Fibroblast of pulmonary artery (primary cell): Measurements from ENCODE around the gene SAYSD1.
"Not testable (repeated sequence)": the region's sequence is repeated elsewhere in the genome, so short reads cannot be mapped to it uniquely, and the experiment has no call there.

Experiments used
- DNase-seq: peaks from one replicate; pipeline ENCODE4 v3.0.0-alpha.2; 2010; ENCODE audit warnings: low read depth
- H3K4me3 ChIP-seq: replicated peaks from 2 replicates; pipeline ENCODE4 v1.5.1; 2011; ENCODE audit warnings: low read depth, mild to moderate bottlenecking, control low read depth, low read length, moderate library complexity
- CTCF ChIP-seq: IDR thresholded peaks from 2 replicates; pipeline ENCODE4 v1.5.1; 2011; ENCODE audit warnings: mild to moderate bottlenecking, control low read depth, low read length, inconsistent platforms; ENCODE audit errors: missing control alignments

SAYSD1 gene

GRCh38 chr6:39151211-39151610 lies 36.2 kb upstream of the SAYSD1 start:
- DNase-seq, result no peak

GRCh38 chr6:39144481-39145173 lies 29.6 kb upstream of the SAYSD1 start:
- no peak for TF ChIP-seq CTCF
- DNase-seq, result no peak
- H3K4me3 ChIP-seq, result no peak overlapping the region

More at GRCh38 chr6:39151211-39151610, 36.2 kb upstream of the SAYSD1 start:
- H3K4me3 ChIP-seq, result no peak overlapping the region
- no peak for TF ChIP-seq CTCF

- H3K4me3 ChIP-seq, result no peak overlapping the region
- no peak for TF ChIP-seq CTCF
- DNase-seq, result peak; percentile 25
These were observed 28.4 kb upstream of the SAYSD1 start for GRCh38 chr6:39143238-39143930.

- H3K4me3 ChIP-seq, result no peak overlapping the region
- TF ChIP-seq CTCF, result no peak
- DNase-seq, result no peak
These were observed 25.7 kb upstream of the SAYSD1 start for GRCh38 chr6:39140556-39141167.

GRCh38 chr6:39137245-39137644 lies 22.3 kb upstream of the SAYSD1 start:
- peak; percentile 56 for DNase-seq
- H3K4me3 ChIP-seq, result no peak overlapping the region
- no peak for TF ChIP-seq CTCF

GRCh38 chr6:39136207-39136606 lies 21.2 kb upstream of the SAYSD1 start:
- not testable (repeated sequence) for DNase-seq, H3K4me3 ChIP-seq

- not testable (repeated sequence) for DNase-seq
These were observed 19.8 kb upstream of the SAYSD1 start for GRCh38 chr6:39134761-39135160.

More at GRCh38 chr6:39134761-39135160, 19.8 kb upstream of the SAYSD1 start:
- H3K4me3 ChIP-seq, result not testable (repeated sequence)
